ENCODE results near the gene LMAN1L. TPM values are rescaled to one million over a fixed set of nuclear protein-coding genes. Genes with fewer than 3 reads are reported as not detected.

The LMAN1L gene
- total RNA-seq, 1 donor = not detected

DNA sequence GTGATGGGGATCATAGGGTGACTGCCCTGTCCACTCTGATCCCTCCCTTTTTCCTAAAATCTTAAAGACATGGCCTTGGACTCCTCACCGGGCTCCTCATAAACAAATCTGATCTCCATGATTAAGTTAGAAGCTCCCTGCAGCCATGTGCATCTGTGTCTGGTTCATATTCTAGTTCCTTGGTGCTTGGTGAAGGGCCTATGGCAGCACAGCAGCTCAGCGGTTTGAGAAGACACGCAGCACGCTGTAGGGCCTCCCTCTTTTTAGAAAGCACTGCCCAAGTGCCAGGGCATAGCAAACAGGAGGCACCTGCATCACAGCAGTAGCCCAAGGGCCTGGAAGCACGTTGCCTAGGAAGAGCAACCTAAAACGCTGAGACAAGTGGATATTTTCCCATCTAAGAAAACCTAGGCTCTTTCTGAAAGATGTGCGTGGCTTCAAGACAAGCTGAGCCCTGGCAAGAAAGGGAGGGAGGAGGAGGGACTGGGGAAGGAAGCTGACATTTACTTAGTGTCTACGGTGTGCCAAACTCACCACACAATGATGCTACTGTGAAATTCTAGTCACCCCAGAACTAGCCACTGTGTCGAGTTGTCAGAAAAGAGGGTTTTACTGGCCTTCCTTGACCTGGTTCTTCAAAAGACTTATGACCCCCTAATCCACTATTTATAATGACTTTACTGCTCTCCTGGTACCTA is 45.2 kb downstream of the LMAN1L start:
- TF ChIP-seq, protein P1, sequence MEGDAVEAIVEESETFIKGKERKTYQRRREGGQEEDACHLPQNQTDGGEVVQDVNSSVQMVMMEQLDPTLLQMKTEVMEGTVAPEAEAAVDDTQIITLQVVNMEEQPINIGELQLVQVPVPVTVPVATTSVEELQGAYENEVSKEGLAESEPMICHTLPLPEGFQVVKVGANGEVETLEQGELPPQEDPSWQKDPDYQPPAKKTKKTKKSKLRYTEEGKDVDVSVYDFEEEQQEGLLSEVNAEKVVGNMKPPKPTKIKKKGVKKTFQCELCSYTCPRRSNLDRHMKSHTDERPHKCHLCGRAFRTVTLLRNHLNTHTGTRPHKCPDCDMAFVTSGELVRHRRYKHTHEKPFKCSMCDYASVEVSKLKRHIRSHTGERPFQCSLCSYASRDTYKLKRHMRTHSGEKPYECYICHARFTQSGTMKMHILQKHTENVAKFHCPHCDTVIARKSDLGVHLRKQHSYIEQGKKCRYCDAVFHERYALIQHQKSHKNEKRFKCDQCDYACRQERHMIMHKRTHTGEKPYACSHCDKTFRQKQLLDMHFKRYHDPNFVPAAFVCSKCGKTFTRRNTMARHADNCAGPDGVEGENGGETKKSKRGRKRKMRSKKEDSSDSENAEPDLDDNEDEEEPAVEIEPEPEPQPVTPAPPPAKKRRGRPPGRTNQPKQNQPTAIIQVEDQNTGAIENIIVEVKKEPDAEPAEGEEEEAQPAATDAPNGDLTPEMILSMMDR (IDR thresholded peaks at IDR 0.05; ENCODE audit: insufficient read depth, low read depth, low read length) = no peak
- no peak for DNase-seq (ENCODE audit: low read depth)

DNA sequence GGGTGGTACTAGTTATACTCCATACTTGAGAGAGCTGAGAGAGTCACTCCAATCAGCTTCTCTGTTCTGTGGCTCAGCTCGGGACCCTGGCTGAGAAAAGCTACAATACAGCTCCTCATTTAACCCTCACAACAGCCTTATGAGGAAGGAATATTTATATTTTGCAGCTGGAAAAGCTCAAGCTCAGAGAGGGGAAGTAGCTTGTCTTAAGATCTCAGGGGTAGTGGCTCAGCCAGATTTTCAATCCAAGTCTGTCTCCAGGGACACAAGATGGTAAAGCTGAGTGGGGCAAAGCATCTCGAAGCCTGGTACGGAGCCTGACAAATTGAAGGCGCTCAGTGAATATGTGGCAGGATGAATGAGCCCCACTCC is 45.7 kb downstream of the LMAN1L start:
- H3K4me3 ChIP-seq (ENCODE audit: low read depth, low read length) = no peak overlapping the region
- no peak for DNase-seq (ENCODE audit: low read depth)
- TF ChIP-seq, protein P1 (IDR thresholded peaks at IDR 0.05; ENCODE audit: insufficient read depth, low read depth, low read length) = no peak

More for the DNA sequence above, 45.2 kb downstream of the LMAN1L start:
- H3K4me3 ChIP-seq (ENCODE audit: low read depth, low read length) = no peak overlapping the region

DNA sequence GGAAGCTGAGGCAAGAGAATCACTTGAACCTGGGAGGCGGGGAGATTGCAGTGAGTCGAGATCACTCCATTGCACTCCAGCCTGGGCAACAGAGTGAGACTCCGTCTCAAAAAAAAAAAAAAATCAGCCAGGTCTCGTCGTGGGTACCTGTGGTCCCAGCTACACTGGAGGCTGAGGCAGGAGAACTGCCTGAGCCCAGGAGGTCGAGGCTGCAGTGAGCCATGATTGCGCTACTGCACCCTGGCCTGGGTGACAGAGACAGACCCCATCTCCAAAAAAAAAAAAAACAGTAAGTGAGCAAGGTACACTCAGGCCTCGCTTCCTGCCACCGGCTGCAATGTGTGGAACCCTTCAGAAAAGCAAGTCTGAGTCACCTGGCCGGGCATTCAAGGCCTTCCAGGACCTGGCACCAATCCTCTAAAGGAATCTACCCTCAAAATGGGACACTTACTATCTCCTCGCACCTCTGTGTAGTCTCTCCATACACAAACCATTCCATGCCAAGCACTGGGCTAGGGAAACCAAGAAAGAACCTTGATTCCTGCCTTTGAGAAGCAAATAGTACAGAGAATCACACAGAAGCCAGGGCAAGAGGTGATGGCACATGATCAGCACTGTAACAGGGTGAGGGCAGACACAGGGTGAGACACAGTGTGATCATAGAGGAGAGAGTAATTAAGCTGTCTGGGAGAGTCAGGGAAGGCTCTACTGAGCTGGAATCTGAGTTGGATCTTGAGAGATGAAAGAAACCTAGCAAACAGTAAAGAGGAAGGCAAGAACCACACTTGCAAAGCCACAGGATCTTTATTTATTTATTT is 50.8 kb downstream of the LMAN1L start:
- TF ChIP-seq, protein P1 (IDR thresholded peaks at IDR 0.05; ENCODE audit: insufficient read depth, low read depth, low read length) = no peak
- H3K4me3 ChIP-seq (ENCODE audit: low read depth, low read length) = no peak overlapping the region
- DNase-seq (ENCODE audit: low read depth) = no peak

DNA sequence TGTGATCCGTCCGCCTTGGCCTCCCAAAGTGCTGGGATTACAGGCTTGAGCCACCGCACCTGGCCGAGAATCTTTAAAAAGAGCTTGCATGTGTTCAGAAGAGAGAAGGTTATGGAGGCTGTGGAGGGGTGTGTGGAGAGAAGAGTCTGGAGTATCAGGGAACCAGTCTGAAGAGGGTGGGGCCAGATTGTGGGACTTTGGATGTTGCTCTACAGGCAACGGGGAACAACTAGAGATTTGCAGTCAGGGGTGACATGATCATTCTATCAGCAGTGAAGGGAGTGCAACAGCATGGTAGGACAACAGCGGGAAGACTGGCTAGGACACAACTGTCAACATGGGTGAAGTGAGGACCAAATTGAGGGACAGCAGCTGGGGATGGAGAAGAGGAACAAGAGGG is 51.7 kb downstream of the LMAN1L start:
- no peak for DNase-seq (ENCODE audit: low read depth)
- TF ChIP-seq, protein P1 (IDR thresholded peaks at IDR 0.05; ENCODE audit: insufficient read depth, low read depth, low read length) = no peak

DNA sequence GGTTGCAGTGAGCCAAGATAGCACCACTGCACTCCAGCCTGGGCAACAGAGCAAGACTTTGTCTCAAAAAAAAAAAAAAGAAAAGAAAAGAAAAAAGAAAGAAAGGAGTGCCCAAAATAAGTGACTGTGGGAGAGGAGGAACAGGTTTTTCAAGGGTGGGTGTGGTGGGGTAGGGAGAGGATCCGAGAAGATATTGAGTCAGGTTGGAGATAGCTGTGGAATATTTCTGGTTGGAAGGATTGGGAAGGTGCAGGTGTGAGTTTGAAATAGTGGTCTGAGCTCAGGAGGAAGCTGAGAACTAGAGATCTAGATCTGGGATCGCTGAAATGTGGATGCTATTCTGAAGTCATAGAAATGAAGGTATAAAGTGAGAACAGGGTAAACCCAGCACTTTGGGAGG is 52.7 kb downstream of the LMAN1L start:
- H3K4me3 ChIP-seq (ENCODE audit: low read depth, low read length) = no peak overlapping the region
- no peak for DNase-seq (ENCODE audit: low read depth)
- TF ChIP-seq, protein P1 (IDR thresholded peaks at IDR 0.05; ENCODE audit: insufficient read depth, low read depth, low read length) = no peak

More for the DNA sequence above, 51.7 kb downstream of the LMAN1L start:
- H3K4me3 ChIP-seq (ENCODE audit: low read depth, low read length) = no peak overlapping the region

DNA sequence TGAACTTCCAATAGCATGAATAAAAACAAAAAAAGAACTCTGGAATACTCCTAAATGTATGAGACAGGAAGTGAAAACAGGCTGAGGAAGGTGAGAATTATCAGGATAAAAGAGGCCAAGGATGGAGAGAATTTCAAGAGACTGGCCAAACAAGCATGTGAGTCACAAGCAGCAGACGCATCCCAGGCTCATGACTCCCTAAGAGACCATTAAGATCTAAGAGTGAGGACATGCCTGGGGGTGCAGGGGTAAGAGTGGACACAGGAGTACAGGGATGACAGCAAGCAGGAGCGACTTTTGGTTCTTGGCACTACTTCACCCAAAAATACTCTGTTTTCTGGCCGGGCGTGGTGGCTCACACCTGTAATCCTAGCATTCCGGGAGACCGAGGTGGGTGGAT is 53.5 kb downstream of the LMAN1L start:
- no peak overlapping the region for H3K4me3 ChIP-seq (ENCODE audit: low read depth, low read length)
- peak; percentile 80 for DNase-seq (ENCODE audit: low read depth)
- TF ChIP-seq, protein P1 (IDR thresholded peaks at IDR 0.05; ENCODE audit: insufficient read depth, low read depth, low read length) = no peak
